Tibial nerve (tissue), 4 donors: ENCODE results near the gene DCAF10. TPM values are rescaled to one million over a fixed set of nuclear protein-coding genes. Genes with fewer than 3 reads are reported as not detected.

Experiments used
- DNase-seq, 2 donors: peaks; one replicate each; pipeline ENCODE4 v3.0.0-alpha.2; 2019; ENCODE audit warnings: low spot score in 2 of 2
- H3K27ac ChIP-seq, 4 donors: fragments of 200-600 bp; sonication (generic) in 3 of 4; one replicate each; pipeline ENCODE4 v1.5.1; 2017 to 2019; ENCODE audit warnings: mild to moderate bottlenecking in 1 of 4
- H3K27me3 ChIP-seq, 2 donors: fragments of 200-600 bp; sonication (generic) in 1 of 2; one replicate each; pipeline versions ENCODE4 v1.5.1 to v1.6.0; 2017 to 2019
- H3K36me3 ChIP-seq, 3 donors: fragments of 200-600 bp; sonication (generic); one replicate each; pipeline ENCODE4 v1.5.1; 2018 to 2019
- H3K4me1 ChIP-seq, 4 donors: fragments of 200-600 bp; sonication (generic) in 3 of 4; one replicate each; pipeline ENCODE4 v1.5.1; 2017 to 2019
- H3K4me3 ChIP-seq, 4 donors: fragments of 200-600 bp; sonication (generic) in 3 of 4; one replicate each; pipeline ENCODE4 v1.5.1; 2017 to 2019; ENCODE audit warnings: mild to moderate bottlenecking in 1 of 4, moderate library complexity in 1 of 4
- H3K9me3 ChIP-seq, 4 donors: fragments of 200-600 bp; sonication (generic) in 3 of 4; one replicate each; pipeline ENCODE4 v1.5.1; 2017 to 2019
- CTCF ChIP-seq, 5 experiments: fragments of 200-600 bp in 3 of 5; fragments of 450-650 bp in 2 of 5; sonication (generic) in 3 of 5; IDR thresholded peaks; one replicate each; pipeline ENCODE4 v1.5.1; 2016 to 2019; ENCODE audit warnings: antibody characterized with exemption in 5 of 5, mild to moderate bottlenecking in 3 of 5, moderate library complexity in 2 of 5
- EP300 ChIP-seq, 2 donors: sonication (generic); formaldehyde crosslinking; IDR thresholded peaks; one replicate each; pipeline ENCODE4 v1.6.1; 2017; ENCODE audit warnings: antibody characterized with exemption in 2 of 2, mild to moderate bottlenecking in 1 of 2
- POLR2A ChIP-seq, 2 donors: fragments of 450-650 bp; IDR thresholded peaks; one replicate each; pipeline ENCODE4 v1.6.1; 2017; ENCODE audit warnings: antibody characterized with exemption in 2 of 2, mild to moderate bottlenecking in 2 of 2, moderate library complexity in 2 of 2
- WGBS, 2 donors: methylation state at CpG; one replicate each; pipeline ENCODE4 v1.1.5; 2018; 5-methylcytosine and 5-hydroxymethylcytosine counted together
- total RNA-seq, 4 donors: library from RNA; depleted of rRNA; stranded (reverse); fragments of >200 nt; gene quantifications; one replicate each; pipeline ENCODE4 v1.1.0, GENCODE V29; 2016

The DCAF10 gene
- total RNA-seq, 4 donors from 2014 or later, result 18.6 to 31.4 (median 21.5) TPM

GRCh38 chr9:37913480-37914153 is 113.0 kb downstream of the DCAF10 start:
- Histone ChIP-seq H3K27ac (peak overlapping the region in 2 of 4 donors; percentile 39 to 66), H3K27me3 (no peaks in the 10 kb centered on the region), H3K9me3 (no peaks in the 10 kb centered on the region), H3K36me3 (no peaks in the 10 kb centered on the region), H3K4me1 (peaks cover 0 to 46% (median 8%) of the 10 kb centered on the region in 4 donors), H3K4me3 (no peak overlapping the region)
- peak in 1 of 2 donors; percentile 31 for TF ChIP-seq EP300 (IDR thresholded peaks at IDR 0.05)
- TF ChIP-seq CTCF (IDR thresholded peaks at IDR 0.05), result peak; percentile 95 to 99 (median 95)
- no peak for TF ChIP-seq POLR2A (IDR thresholded peaks at IDR 0.05)
- 57 to 61% methylated on average over 10 of the region's 11 CpGs for WGBS, 2 donors
- DNase-seq, result peak; percentile 75 to 92

GRCh38 chr9:37914154-37914551 is 113.6 kb downstream of the DCAF10 start:
- 43 to 67% methylated on average over 8 of the region's 8 CpGs for WGBS, 2 donors

GRCh38 chr9:37914701-37915358 is 114.2 kb downstream of the DCAF10 start:
- H3K36me3 ChIP-seq, result no peaks in the 10 kb centered on the region
- no peaks in the 10 kb centered on the region for H3K27me3 ChIP-seq
- no peak overlapping the region for H3K4me3 ChIP-seq
- peaks cover 0 to 57% (median 12%) of the 10 kb centered on the region in 4 donors for H3K4me1 ChIP-seq
- no peak for DNase-seq
- 72 to 80% methylated on average over 6 to 11 of the region's 11 CpGs for WGBS, 2 donors
- H3K9me3 ChIP-seq, result no peaks in the 10 kb centered on the region
- TF ChIP-seq EP300 (IDR thresholded peaks at IDR 0.05), result no peak
- TF ChIP-seq CTCF (IDR thresholded peaks at IDR 0.05), result no peak
- no peak for TF ChIP-seq POLR2A (IDR thresholded peaks at IDR 0.05)
- peak overlapping the region in 1 of 4 donors; percentile 40 for H3K27ac ChIP-seq

More at GRCh38 chr9:37914154-37914551, 113.6 kb downstream of the DCAF10 start:
- Histone ChIP-seq H3K4me3 (no peak overlapping the region), H3K4me1 (peaks cover 0 to 50% (median 10%) of the 10 kb centered on the region in 4 donors), H3K36me3 (no peaks in the 10 kb centered on the region), H3K27ac (peak overlapping the region in 2 of 4 donors; percentile 39 to 66), H3K27me3 (no peaks in the 10 kb centered on the region), H3K9me3 (no peaks in the 10 kb centered on the region)
- TF ChIP-seq EP300 (IDR thresholded peaks at IDR 0.05) (no peak), POLR2A (IDR thresholded peaks at IDR 0.05) (no peak), CTCF (IDR thresholded peaks at IDR 0.05) (no peak)
- no peak for DNase-seq

GRCh38 chr9:37915911-37916470 is 115.4 kb downstream of the DCAF10 start:
- no peaks in the 10 kb centered on the region for H3K9me3 ChIP-seq
- TF ChIP-seq POLR2A (IDR thresholded peaks at IDR 0.05) (no peak), EP300 (IDR thresholded peaks at IDR 0.05) (no peak), CTCF (IDR thresholded peaks at IDR 0.05) (no peak)
- H3K27ac ChIP-seq, result peak overlapping the region; percentile 53 to 89 (median 74)
- DNase-seq, result no peak
- H3K27me3 ChIP-seq, result no peaks in the 10 kb centered on the region
- WGBS, 2 donors, result 53 to 69% methylated on average over 9 to 14 of the region's 14 CpGs
- H3K4me3 ChIP-seq, result no peak overlapping the region
- peaks cover 0 to 62% (median 12%) of the 10 kb centered on the region in 4 donors for H3K4me1 ChIP-seq
- no peaks in the 10 kb centered on the region for H3K36me3 ChIP-seq
